ENCODE measurements around the gene PEAR1.

DNA sequence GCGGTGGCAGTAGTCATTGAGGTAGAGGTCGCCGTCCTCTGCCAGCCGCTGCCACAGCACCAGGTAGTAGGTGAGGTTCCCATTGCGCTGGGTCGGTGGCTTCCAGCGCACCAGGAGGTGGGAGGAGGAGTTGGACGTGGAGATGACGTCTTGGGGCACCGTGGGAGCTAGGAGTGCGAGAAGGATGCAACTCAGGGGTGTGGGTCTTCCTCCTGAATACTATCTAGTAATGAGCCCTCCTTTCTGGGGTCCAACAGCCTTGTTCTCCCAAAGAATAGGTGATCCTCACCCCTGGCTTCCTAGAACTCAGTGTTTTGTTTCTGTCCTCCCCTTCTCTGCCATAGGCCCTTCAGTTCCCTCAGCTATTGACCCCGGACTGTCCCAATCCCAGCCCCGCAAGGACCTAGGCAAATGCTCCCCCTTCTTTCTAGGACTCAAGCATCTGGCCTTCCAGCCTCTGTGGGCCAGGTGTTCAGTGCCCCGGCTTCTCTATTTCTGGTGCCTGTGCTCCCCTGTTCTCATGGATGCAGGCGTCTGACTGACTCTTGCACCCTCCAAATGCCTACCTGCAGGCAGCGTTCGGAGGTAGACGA is 47.5 kb upstream of the PEAR1 start:
- TF ChIP-seq CTCF (IDR thresholded peaks at IDR 0.05): no peak
- no peak for TF ChIP-seq TCF12 (IDR thresholded peaks at IDR 0.05)
- no peak for TF ChIP-seq GATA2 (CRISPR knock-in tag; IDR thresholded peaks at IDR 0.05)
- TF ChIP-seq RAD21 (IDR thresholded peaks at IDR 0.05; ENCODE audit: low read length): no peak
- TF ChIP-seq MEF2A (IDR thresholded peaks at IDR 0.05; ENCODE audit: borderline replicate concordance, low read depth): no peak
- TF ChIP-seq FOSL2 (IDR thresholded peaks at IDR 0.05; ENCODE audit: borderline replicate concordance, low read depth): no peak
- TF ChIP-seq ELF1 (IDR thresholded peaks at IDR 0.05): no peak
- TF ChIP-seq RXRA (IDR thresholded peaks at IDR 0.05; ENCODE audit: borderline replicate concordance, low read depth): no peak
- TF ChIP-seq, protein P1, sequence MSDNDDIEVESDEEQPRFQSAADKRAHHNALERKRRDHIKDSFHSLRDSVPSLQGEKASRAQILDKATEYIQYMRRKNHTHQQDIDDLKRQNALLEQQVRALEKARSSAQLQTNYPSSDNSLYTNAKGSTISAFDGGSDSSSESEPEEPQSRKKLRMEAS (IDR thresholded peaks at IDR 0.05; ENCODE audit: low read depth): no peak
- TF ChIP-seq, protein P2, sequence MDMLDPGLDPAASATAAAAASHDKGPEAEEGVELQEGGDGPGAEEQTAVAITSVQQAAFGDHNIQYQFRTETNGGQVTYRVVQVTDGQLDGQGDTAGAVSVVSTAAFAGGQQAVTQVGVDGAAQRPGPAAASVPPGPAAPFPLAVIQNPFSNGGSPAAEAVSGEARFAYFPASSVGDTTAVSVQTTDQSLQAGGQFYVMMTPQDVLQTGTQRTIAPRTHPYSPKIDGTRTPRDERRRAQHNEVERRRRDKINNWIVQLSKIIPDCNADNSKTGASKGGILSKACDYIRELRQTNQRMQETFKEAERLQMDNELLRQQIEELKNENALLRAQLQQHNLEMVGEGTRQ (IDR thresholded peaks at IDR 0.05; ENCODE audit: borderline replicate concordance, low read depth, low read length): no peak
- no peak for TF ChIP-seq YY1 (IDR thresholded peaks at IDR 0.05; ENCODE audit: low read depth)
- no peak for TF ChIP-seq FOXJ3 (CRISPR knock-in tag; IDR thresholded peaks at IDR 0.05)
- no peak for TF ChIP-seq EP300 (IDR thresholded peaks at IDR 0.05; ENCODE audit: borderline replicate concordance in 1 of 2, low read depth in 1 of 2, low read length in 1 of 2)
